Endothelial cell (in vitro differentiated cells): Measurements from ENCODE around the gene RASA3. TPM values are rescaled to one million over a fixed set of nuclear protein-coding genes. Genes with fewer than 3 reads are reported as not detected.

Source experiments
- DNase-seq: peaks from one replicate; pipeline ENCODE4 v3.0.0; 2021; ENCODE audit warnings: low spot score
- H3K27ac Mint-ChIP-seq: one replicate; pipeline ENCODE4 v1.8.0; 2021; ENCODE audit warnings: mixed read lengths, inconsistent platforms; ENCODE audit not compliant: unreplicated experiment
- H3K27me3 Mint-ChIP-seq: one replicate; pipeline ENCODE4 v1.8.0; 2021; ENCODE audit warnings: mild to moderate bottlenecking, moderate library complexity, mixed read lengths, inconsistent platforms; ENCODE audit not compliant: unreplicated experiment
- H3K36me3 Mint-ChIP-seq: one replicate; pipeline ENCODE4 v1.8.0; 2021; ENCODE audit warnings: mild to moderate bottlenecking, low read depth, mixed read lengths, inconsistent platforms; ENCODE audit not compliant: unreplicated experiment
- H3K4me1 Mint-ChIP-seq: one replicate; pipeline ENCODE4 v1.8.0; 2021; ENCODE audit warnings: mild to moderate bottlenecking, mixed read lengths, inconsistent platforms; ENCODE audit not compliant: unreplicated experiment
- H3K4me3 Mint-ChIP-seq: one replicate; pipeline ENCODE4 v1.8.0; 2021; ENCODE audit warnings: mild to moderate bottlenecking, mixed read lengths, inconsistent platforms; ENCODE audit not compliant: unreplicated experiment
- H3K9me3 Mint-ChIP-seq: one replicate; pipeline ENCODE4 v1.8.0; 2021; ENCODE audit warnings: mixed read lengths, inconsistent platforms; ENCODE audit not compliant: unreplicated experiment
- total RNA-seq: library from RNA; stranded (reverse); fragmentation: NEBNext Ultra II Directional; extraction: Animal tissue kit (Norgen Biotek cat#: 25700); gene quantifications from one replicate; pipeline ENCODE4 v1.2.1, GENCODE V29; 2021; ENCODE audit not compliant: unreplicated experiment
- TF ChIP-seq, protein P1 (sequence below): fragments of 200-600 bp; sonication (generic); IDR thresholded peaks from one replicate; pipeline ENCODE4 v1.5.0; 2021; ENCODE audit warnings: antibody characterized with exemption; ENCODE audit not compliant: unreplicated experiment

The RASA3 gene
- total RNA-seq, 1 donor from 2014 or later = 34.0 TPM

- peaks cover 15% of the 10 kb centered on the region for H3K27me3 Mint-ChIP-seq
- H3K27ac Mint-ChIP-seq = peak overlapping the region; percentile 28
- DNase-seq = no peak
- H3K9me3 Mint-ChIP-seq = no peaks in the 10 kb centered on the region
- H3K36me3 Mint-ChIP-seq = peaks cover 20% of the 10 kb centered on the region
- peak overlapping the region; percentile 45 for H3K4me3 Mint-ChIP-seq
- peaks cover 23% of the 10 kb centered on the region for H3K4me1 Mint-ChIP-seq
- TF ChIP-seq, protein P1, sequence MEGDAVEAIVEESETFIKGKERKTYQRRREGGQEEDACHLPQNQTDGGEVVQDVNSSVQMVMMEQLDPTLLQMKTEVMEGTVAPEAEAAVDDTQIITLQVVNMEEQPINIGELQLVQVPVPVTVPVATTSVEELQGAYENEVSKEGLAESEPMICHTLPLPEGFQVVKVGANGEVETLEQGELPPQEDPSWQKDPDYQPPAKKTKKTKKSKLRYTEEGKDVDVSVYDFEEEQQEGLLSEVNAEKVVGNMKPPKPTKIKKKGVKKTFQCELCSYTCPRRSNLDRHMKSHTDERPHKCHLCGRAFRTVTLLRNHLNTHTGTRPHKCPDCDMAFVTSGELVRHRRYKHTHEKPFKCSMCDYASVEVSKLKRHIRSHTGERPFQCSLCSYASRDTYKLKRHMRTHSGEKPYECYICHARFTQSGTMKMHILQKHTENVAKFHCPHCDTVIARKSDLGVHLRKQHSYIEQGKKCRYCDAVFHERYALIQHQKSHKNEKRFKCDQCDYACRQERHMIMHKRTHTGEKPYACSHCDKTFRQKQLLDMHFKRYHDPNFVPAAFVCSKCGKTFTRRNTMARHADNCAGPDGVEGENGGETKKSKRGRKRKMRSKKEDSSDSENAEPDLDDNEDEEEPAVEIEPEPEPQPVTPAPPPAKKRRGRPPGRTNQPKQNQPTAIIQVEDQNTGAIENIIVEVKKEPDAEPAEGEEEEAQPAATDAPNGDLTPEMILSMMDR = no peak
Observed at GRCh38 chr13:114030666-114031610, 101.5 kb downstream of the RASA3 start.

DNA sequence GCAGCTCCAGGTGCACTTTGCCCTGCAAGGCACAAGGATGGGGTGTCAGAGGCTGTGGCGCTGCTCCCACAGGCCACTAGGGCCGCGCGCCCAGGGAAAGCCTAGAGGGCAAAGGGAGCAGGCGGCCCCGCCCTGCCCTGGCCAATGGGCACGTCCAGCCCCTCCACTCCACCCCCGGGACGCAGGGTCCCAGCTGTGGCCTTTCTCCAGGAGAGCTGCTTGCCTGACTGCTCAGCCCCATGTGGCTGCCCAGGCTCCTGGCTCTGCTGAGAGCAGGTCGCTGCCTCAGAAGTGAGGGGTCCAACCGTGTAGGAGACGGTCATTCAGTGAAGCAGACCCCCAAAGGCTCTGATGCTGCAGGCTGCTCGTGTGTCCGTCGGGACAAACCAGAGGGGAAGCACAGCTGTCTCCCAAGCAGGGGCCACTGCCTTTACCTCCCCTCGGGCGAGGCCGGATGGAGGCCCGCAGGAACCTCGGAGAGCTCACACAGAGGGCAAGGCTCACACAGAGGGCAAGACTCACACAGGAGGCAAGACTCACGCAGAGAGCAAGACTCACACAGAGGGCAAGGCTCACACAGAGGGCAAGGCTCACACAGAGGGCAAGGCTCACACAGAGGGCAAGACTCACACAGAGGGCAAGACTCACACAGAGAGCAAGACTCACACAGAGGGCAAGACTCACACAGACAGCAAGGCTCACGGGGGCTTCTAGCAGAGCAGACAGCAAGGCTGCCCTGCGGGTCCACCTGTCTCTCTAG is 102.4 kb downstream of the RASA3 start:
- TF ChIP-seq, protein P1 = no peak
- Mint-ChIP-seq H3K4me1 (peaks cover 16% of the 10 kb centered on the region), H3K9me3 (no peaks in the 10 kb centered on the region), H3K4me3 (no peak overlapping the region), H3K27ac (no peak overlapping the region), H3K36me3 (peaks cover 20% of the 10 kb centered on the region), H3K27me3 (peaks cover 15% of the 10 kb centered on the region)
- DNase-seq = no peak

DNA sequence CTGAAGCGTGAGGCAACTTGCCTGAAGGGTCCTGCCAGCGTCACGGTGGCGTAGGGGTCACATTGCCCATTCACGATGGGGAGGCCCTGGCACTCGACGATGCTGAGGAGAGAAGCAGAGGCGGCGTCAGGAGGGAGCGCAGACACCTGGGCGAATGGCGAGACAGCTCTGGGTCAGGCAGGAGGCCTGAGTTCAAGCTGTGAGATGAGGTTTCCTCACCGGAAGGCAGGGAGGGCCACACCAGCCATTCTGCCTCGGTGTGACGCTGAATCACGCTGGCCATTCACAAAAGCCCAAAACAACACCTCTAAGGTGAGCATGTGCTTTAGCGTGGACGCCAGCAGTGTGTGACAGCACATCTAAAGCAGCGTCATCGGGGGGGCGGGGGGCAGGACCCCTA is 104.6 kb downstream of the RASA3 start:
- TF ChIP-seq, protein P1 = no peak
- Mint-ChIP-seq H3K27me3 (peaks cover 16% of the 10 kb centered on the region), H3K4me1 (peaks cover 9% of the 10 kb centered on the region), H3K9me3 (no peaks in the 10 kb centered on the region), H3K4me3 (no peak overlapping the region), H3K27ac (no peak overlapping the region), H3K36me3 (peaks cover 21% of the 10 kb centered on the region)
- DNase-seq = no peak

DNA sequence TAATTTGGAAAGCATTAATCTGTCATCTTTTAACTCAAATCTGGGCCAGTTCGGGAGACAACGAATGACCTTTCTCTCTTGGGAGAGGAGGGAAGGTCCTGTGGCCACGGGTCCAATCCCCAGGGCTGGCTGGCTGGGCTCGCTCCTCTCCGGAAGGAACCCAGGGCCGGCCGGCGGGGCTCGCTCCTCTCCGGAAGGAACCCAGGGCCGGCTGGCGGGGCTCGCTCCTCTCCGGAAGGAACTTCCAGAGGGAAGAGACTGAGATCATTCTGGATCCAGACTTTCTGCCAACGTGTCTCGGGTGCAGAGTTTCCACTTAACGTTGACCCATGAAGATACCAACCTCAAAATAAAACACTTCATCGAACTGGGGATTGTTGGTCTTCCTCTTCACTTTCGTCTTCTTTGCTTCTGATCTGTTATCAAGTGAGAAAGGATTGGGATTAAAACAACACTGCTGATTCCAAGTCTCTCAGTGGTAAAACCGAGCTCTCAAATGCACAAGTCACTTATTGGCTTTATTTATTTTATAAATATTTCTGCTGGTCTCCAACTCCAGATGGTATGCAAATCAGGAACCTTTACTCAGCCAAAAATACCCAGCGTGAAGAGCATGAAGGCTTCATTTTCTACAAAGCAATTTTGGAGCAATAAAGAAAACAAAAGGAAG is 105.2 kb downstream of the RASA3 start:
- peak overlapping the region; percentile 65 for H3K4me3 Mint-ChIP-seq
- DNase-seq = no peak
- H3K27ac Mint-ChIP-seq = peak overlapping the region; percentile 75

More for the DNA sequence above, 105.2 kb downstream of the RASA3 start:
- H3K36me3 Mint-ChIP-seq = peaks cover 23% of the 10 kb centered on the region
- TF ChIP-seq, protein P1 = no peak
- peaks cover 7% of the 10 kb centered on the region for H3K4me1 Mint-ChIP-seq
- no peaks in the 10 kb centered on the region for H3K9me3 Mint-ChIP-seq
- peaks cover 18% of the 10 kb centered on the region for H3K27me3 Mint-ChIP-seq
